ENCODE measurements around the gene PRIM2. TPM values are rescaled to one million over a fixed set of nuclear protein-coding genes. Genes with fewer than 3 reads are reported as not detected.
"Not testable (repeated sequence)": the region's sequence is repeated elsewhere in the genome, so short reads cannot be mapped to it uniquely, and the experiment has no call there.

PRIM2 gene
- total RNA-seq, 1 donor from 2014 or later: 0.85 TPM

GRCh38 chr6:57342148-57342669 lies 24.8 kb downstream of the PRIM2 start:
- Histone ChIP-seq H3K27me3 (no peaks in the 10 kb centered on the region), H3K4me1 (no peaks in the 10 kb centered on the region), H3K36me3 (no peaks in the 10 kb centered on the region), H3K4me3 (no peak overlapping the region), H3K27ac (no peak overlapping the region), H3K9me3 (no peaks in the 10 kb centered on the region)
- TF ChIP-seq, protein P1, sequence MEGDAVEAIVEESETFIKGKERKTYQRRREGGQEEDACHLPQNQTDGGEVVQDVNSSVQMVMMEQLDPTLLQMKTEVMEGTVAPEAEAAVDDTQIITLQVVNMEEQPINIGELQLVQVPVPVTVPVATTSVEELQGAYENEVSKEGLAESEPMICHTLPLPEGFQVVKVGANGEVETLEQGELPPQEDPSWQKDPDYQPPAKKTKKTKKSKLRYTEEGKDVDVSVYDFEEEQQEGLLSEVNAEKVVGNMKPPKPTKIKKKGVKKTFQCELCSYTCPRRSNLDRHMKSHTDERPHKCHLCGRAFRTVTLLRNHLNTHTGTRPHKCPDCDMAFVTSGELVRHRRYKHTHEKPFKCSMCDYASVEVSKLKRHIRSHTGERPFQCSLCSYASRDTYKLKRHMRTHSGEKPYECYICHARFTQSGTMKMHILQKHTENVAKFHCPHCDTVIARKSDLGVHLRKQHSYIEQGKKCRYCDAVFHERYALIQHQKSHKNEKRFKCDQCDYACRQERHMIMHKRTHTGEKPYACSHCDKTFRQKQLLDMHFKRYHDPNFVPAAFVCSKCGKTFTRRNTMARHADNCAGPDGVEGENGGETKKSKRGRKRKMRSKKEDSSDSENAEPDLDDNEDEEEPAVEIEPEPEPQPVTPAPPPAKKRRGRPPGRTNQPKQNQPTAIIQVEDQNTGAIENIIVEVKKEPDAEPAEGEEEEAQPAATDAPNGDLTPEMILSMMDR (IDR thresholded peaks at IDR 0.05): no peak
- DNase-seq (ENCODE audit: low spot score in 2 of 2): no peak
- intact Hi-C loops (cut with DNase I): no loop called here

DNA sequence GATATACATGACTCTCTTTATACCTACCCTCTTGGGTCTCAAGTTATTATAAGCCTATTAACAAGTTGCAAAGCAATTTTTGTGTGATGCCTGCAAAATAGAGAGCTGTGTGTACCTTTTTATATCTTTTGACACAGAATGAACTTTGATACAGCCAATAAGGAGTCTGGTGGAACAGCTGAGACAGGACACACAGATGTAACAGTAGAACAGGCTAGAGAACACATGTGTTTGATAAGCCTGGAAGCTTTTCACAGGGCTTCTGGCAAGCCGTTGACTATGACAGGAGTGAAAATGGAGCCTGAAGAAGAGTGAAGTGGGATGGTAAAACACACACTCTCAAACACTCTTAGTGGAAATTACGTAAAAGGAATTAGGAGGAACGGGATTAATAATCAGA lies 25.9 kb downstream of the PRIM2 start:
- H3K36me3 ChIP-seq; H3K9me3 ChIP-seq; H3K27me3 ChIP-seq; H3K27ac ChIP-seq; H3K4me3 ChIP-seq; DNase-seq (ENCODE audit: low spot score in 2 of 2); intact Hi-C loops (cut with DNase I); H3K4me1 ChIP-seq: not testable (repeated sequence)

DNA sequence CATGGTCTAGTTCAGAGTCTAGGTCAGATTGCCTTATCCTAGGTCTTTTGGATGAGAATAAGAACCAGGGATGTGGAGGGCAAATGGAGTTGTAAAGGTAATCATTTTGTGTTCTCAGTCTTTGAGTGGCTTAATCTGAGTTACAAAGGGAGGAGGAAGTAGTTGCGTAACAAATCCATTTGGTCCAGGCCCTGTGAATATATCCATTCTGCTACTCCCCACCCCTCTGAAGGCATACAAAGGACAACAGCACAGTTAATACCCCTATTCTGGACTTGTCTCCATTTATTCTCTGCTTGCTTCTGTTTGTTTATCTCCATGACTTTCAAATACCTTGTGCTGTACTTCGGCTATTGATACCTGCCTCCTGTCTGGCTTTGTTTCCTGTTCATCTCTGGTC lies 29.3 kb downstream of the PRIM2 start:
- H3K27me3 ChIP-seq; H3K4me1 ChIP-seq; intact Hi-C loops (cut with DNase I); H3K36me3 ChIP-seq; DNase-seq (ENCODE audit: low spot score in 2 of 2); H3K4me3 ChIP-seq; H3K27ac ChIP-seq; H3K9me3 ChIP-seq: not testable (repeated sequence)

DNA sequence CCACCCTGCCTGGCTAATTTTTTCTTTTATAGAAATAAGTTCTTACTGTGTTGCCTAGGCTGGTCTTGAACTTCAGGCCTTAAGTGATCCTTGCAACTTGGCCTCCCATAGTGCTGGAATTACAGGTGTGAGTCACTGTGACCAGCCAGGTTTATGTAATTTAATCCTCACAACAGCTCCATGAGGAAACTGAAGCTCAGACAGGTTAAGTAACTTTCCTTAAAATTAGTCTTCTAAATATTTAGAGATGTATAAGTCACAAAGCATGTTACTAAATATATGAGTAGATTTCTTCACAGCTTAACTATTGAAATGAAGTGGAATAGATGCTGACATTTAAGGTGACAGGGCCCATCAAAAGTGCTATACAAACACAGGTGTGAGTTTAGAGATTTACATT lies 30.2 kb downstream of the PRIM2 start:
- H3K27ac ChIP-seq; intact Hi-C loops (cut with DNase I); H3K4me1 ChIP-seq; H3K4me3 ChIP-seq; DNase-seq (ENCODE audit: low spot score in 2 of 2); H3K27me3 ChIP-seq; H3K9me3 ChIP-seq; H3K36me3 ChIP-seq: not testable (repeated sequence)

DNA sequence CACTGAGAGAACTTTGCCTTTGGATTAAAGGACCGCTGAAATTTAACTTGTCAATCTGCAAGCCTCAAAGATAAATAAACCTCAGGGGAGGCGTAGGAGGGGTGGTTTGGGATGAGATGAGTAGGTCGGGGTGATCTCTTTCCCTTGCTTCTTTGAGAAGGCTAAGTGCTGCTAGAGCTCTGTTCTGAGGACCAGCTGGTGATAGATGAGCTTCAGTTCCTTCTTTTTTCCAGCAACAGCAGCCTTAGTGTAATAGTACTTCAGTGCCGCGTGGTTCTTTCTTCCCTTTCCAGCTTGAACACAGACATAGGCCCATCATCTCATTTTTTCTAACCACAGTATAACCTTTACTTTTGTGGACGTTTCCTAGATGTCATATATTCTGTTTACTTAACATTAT lies 33.0 kb downstream of the PRIM2 start:
- DNase-seq (ENCODE audit: low spot score in 2 of 2); H3K27ac ChIP-seq; intact Hi-C loops (cut with DNase I); H3K36me3 ChIP-seq; H3K4me3 ChIP-seq; H3K27me3 ChIP-seq; H3K9me3 ChIP-seq; H3K4me1 ChIP-seq: not testable (repeated sequence)

GRCh38 chr6:57352596-57352995 lies 35.2 kb downstream of the PRIM2 start:
- DNase-seq (ENCODE audit: low spot score in 2 of 2); H3K4me1 ChIP-seq; intact Hi-C loops (cut with DNase I); H3K4me3 ChIP-seq; H3K36me3 ChIP-seq; H3K27ac ChIP-seq; H3K9me3 ChIP-seq; H3K27me3 ChIP-seq: not testable (repeated sequence)

DNA sequence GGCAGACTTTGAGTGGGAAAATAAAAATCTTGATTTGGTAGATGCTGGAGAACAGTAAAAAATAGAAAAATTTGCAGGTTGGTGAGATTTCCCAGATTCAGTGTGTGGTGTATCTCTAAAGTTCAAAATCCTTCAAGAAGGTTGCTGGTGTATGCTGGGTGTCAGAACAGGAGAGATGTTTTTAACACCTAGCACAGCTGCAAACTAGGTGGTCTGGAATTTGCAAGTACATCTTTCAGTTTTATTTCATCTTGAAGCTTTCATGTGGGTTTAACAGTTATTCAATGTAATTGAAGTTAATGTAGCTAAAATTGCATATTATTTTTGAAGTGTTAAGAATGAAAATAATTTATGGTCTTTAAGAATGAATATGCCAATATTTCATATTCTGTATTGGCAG lies 40.9 kb downstream of the PRIM2 start:
- intact Hi-C loops (cut with DNase I); H3K27me3 ChIP-seq; H3K9me3 ChIP-seq; H3K4me3 ChIP-seq; H3K4me1 ChIP-seq; H3K36me3 ChIP-seq; DNase-seq (ENCODE audit: low spot score in 2 of 2); H3K27ac ChIP-seq: not testable (repeated sequence)

- intact Hi-C loops (cut with DNase I); H3K9me3 ChIP-seq; H3K27me3 ChIP-seq; H3K4me1 ChIP-seq; DNase-seq (ENCODE audit: low spot score in 2 of 2); H3K27ac ChIP-seq; H3K4me3 ChIP-seq; H3K36me3 ChIP-seq: not testable (repeated sequence)
These were observed 42.3 kb downstream of the PRIM2 start for GRCh38 chr6:57359766-57360165.

- H3K36me3 ChIP-seq; intact Hi-C loops (cut with DNase I); DNase-seq (ENCODE audit: low spot score in 2 of 2); H3K27ac ChIP-seq; H3K27me3 ChIP-seq; H3K4me3 ChIP-seq; H3K9me3 ChIP-seq; H3K4me1 ChIP-seq: not testable (repeated sequence)
These were observed 44.9 kb downstream of the PRIM2 start for GRCh38 chr6:57362340-57362739.

DNA sequence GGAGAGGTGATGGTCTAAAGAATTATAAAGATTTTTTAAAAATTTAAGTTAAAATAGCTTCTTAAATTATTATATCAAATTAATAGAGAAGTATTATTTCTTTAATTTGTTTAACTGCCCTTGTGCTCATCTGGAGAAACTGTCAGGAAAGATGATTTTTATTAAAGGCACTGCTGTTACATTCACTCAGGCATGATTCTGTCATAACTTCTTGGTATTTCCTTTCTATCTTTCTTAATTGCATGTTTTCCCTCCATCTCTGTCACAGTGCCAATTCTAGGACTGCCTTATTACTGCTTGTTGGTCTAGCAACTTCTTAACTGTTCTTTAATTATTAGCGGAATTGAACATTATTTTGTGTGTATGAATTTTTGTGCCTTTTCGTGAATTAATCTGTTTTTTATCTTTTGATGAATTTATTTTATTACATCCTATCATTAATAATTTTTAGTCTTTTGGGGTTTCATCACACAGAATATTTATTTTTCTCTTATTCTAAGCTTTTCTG lies 47.7 kb downstream of the PRIM2 start:
- H3K36me3 ChIP-seq; H3K27me3 ChIP-seq; DNase-seq (ENCODE audit: low spot score in 2 of 2); intact Hi-C loops (cut with DNase I); H3K4me1 ChIP-seq; H3K4me3 ChIP-seq; H3K27ac ChIP-seq; H3K9me3 ChIP-seq: not testable (repeated sequence)

DNA sequence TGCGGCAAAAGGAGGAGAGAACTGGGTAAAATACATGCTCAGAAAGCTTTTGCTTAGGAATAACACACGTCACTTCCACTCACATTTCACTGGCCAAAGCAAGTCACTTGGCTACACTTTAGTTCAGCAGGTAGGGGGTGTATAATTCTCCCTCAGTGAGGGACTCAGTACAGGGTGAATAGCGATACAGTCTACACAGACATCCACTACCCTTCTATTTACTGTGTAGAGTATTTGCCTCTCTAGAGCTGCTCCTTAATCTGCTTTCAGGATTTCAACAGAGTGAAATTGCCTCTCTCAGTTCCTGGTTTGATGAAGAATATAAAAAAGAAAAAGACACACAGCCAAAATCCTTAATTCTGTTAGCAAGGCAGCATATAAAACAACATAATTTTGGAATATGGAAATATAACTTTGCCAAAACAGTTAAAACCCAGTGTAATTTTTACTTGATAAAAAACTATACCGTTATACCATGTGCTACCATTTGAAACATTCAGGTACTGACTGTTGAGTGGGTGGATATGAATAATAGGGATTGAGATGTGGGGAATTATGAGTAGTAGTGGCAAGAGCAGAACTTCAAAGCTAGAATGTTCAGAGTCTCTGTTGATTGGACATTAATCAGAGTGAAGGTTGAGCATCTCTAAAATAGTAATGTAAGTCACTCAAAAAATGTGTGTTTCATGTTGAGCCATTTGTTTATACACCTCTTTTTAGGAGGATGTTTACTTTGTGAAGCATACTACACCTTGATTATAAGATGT lies 51.7 kb downstream of the PRIM2 start:
- H3K27me3 ChIP-seq; intact Hi-C loops (cut with DNase I); H3K36me3 ChIP-seq; DNase-seq (ENCODE audit: low spot score in 2 of 2); H3K27ac ChIP-seq; H3K4me3 ChIP-seq; H3K4me1 ChIP-seq; H3K9me3 ChIP-seq: not testable (repeated sequence)

- H3K9me3 ChIP-seq, H3K27ac ChIP-seq: not testable (repeated sequence)
These were observed 54.3 kb downstream of the PRIM2 start for GRCh38 chr6:57371779-57372178.

GRCh38 chr6:57374764-57375163 lies 57.3 kb downstream of the PRIM2 start:
- H3K9me3 ChIP-seq; H3K36me3 ChIP-seq; H3K27me3 ChIP-seq; DNase-seq (ENCODE audit: low spot score in 2 of 2); H3K4me1 ChIP-seq; intact Hi-C loops (cut with DNase I); H3K4me3 ChIP-seq; H3K27ac ChIP-seq: not testable (repeated sequence)

More at GRCh38 chr6:57371779-57372178, 54.3 kb downstream of the PRIM2 start:
- DNase-seq (ENCODE audit: low spot score in 2 of 2); H3K27me3 ChIP-seq; H3K4me1 ChIP-seq; H3K4me3 ChIP-seq; H3K36me3 ChIP-seq; intact Hi-C loops (cut with DNase I): not testable (repeated sequence)

All from ascending aorta (tissue), 2 donors.